Activated CD8-positive, alpha-beta memory T cell treated with anti-CD3 and anti-CD28 coated beads, Interleukin-2, amount 50 U/mL, for 4 hours (primary cell): Measurements from ENCODE around the gene GPATCH11.
A peak's percentile ranks its signal among the peaks of the same experiment; 100 is the strongest.

Experiments used
- DNase-seq: peaks from one replicate; pipeline ENCODE4 v3.0.0-alpha.2; 2020

The GPATCH11 gene

GRCh38 chr2:37083873-37084794, at the start of gene GPATCH11, which contains the start of gene HEATR5B:
TSS of gene GPATCH11 (plus strand) at chr2:37084518. CDS start at chr2:37088382, 3,864 bp downstream.
TSS of gene HEATR5B (minus strand) at chr2:37084372. CDS start at chr2:37083414, 958 bp downstream.
- DNase-seq: peak; percentile 90

GRCh38 chr2:37037771-37038170, 46.5 kb upstream of the GPATCH11 start:
- no peak for DNase-seq

- no peak for DNase-seq
Observed at GRCh38 chr2:37039580-37039979, 44.7 kb upstream of the GPATCH11 start.

GRCh38 chr2:37052600-37053332, 31.6 kb upstream of the GPATCH11 start:
- DNase-seq: no peak

GRCh38 chr2:37059841-37060240, 24.5 kb upstream of the GPATCH11 start:
- DNase-seq: no peak

GRCh38 chr2:37060446-37060845, 23.9 kb upstream of the GPATCH11 start:
- DNase-seq: no peak

GRCh38 chr2:37061013-37061711, 23.2 kb upstream of the GPATCH11 start:
- DNase-seq: no peak

GRCh38 chr2:37061776-37062175, 22.5 kb upstream of the GPATCH11 start:
- no peak for DNase-seq

GRCh38 chr2:37068686-37069085, 15.6 kb upstream of the GPATCH11 start:
- no peak for DNase-seq

- DNase-seq: no peak
Observed at GRCh38 chr2:37070931-37071330, 13.4 kb upstream of the GPATCH11 start.

- no peak for DNase-seq
Observed at GRCh38 chr2:37080266-37080665, 4.1 kb upstream of the GPATCH11 start.

- no peak for DNase-seq
Observed at GRCh38 chr2:37080689-37081088, 3.6 kb upstream of the GPATCH11 start.

- DNase-seq: no peak
Observed at GRCh38 chr2:37084797-37085196, 479 bp downstream of the GPATCH11 start.

GRCh38 chr2:37085731-37086147, 1.4 kb downstream of the GPATCH11 start:
- no peak for DNase-seq

GRCh38 chr2:37090019-37090477, 5.7 kb downstream of the GPATCH11 start:
- no peak for DNase-seq

- DNase-seq: no peak
Observed at GRCh38 chr2:37091873-37092272, 7.6 kb downstream of the GPATCH11 start.

- no peak for DNase-seq
Observed at GRCh38 chr2:37096568-37096967, 12.2 kb downstream of the GPATCH11 start.

GRCh38 chr2:37098416-37099118, 14.2 kb downstream of the GPATCH11 start:
- DNase-seq: no peak

- no peak for DNase-seq
Observed at GRCh38 chr2:37100054-37100453, 15.7 kb downstream of the GPATCH11 start.

- no peak for DNase-seq
Observed at GRCh38 chr2:37102588-37102987, 18.3 kb downstream of the GPATCH11 start.

- DNase-seq: no peak
Observed at GRCh38 chr2:37104178-37104577, 19.9 kb downstream of the GPATCH11 start.

GRCh38 chr2:37105150-37105549, 20.8 kb downstream of the GPATCH11 start:
- DNase-seq: no peak
